K562 (cell line): ENCODE results near the gene SGMS1. TPM values are rescaled to one million over a fixed set of nuclear protein-coding genes. Genes with fewer than 3 reads are reported as not detected.
A peak's percentile ranks its signal among the peaks of the same experiment; 100 is the strongest.

Source experiments
- BHLHE40 ChIP-seq: IDR thresholded peaks from 2 replicates; pipeline ENCODE4 v1.6.1; 2011; ENCODE audit warnings: low read length, improper control_type of control experiment
- CBX1 ChIP-seq: sonication (generic); IDR thresholded peaks from 2 replicates; pipeline ENCODE4 v1.6.1; 2016; ENCODE audit warnings: antibody characterized with exemption, low read depth, mild to moderate bottlenecking
- CEBPB ChIP-seq: fragments of 450-650 bp; IDR thresholded peaks from 2 replicates; pipeline ENCODE4 v1.6.1; 2016; ENCODE audit warnings: missing genetic modification characterization, missing compliant biosample characterization
- CREM ChIP-seq: IDR thresholded peaks from 2 replicates; pipeline ENCODE4 v1.6.1; 2014; ENCODE audit warnings: antibody characterized with exemption, low read depth
- KDM5B ChIP-seq: fragments of 200-600 bp; sonication (generic); IDR thresholded peaks from 2 replicates; pipeline ENCODE4 v1.6.1; 2012; ENCODE audit warnings: low read depth, mild to moderate bottlenecking, moderate library complexity, low read length, control low read depth, inconsistent platforms; ENCODE audit not compliant: insufficient replicate concordance
- MAFF ChIP-seq: IDR thresholded peaks from 2 replicates; pipeline ENCODE4 v1.6.1; 2012; ENCODE audit warnings: low read length, improper control_type of control experiment
- MAFG ChIP-seq: fragments of 450-650 bp; conservative IDR thresholded peaks from 2 replicates; pipeline ENCODE4 v1.6.1; 2016; ENCODE audit warnings: missing genetic modification characterization, missing compliant biosample characterization
- MCM5 ChIP-seq: fragments of 450-650 bp; IDR thresholded peaks from 2 replicates; pipeline ENCODE4 v1.6.1; 2016; ENCODE audit warnings: low read depth
- MCM7 ChIP-seq, 2 experiments: fragments of 450-650 bp; IDR thresholded peaks; 2 replicates each; pipeline ENCODE4 v1.6.1; 2016 to 2018
- MEIS2 ChIP-seq: fragments of 450-650 bp; IDR thresholded peaks from 2 replicates; pipeline ENCODE4 v1.6.1; 2014; ENCODE audit warnings: mild to moderate bottlenecking; ENCODE audit not compliant: partially characterized antibody
- MLX ChIP-seq, 2 experiments: fragments of 450-650 bp in 1 of 2; sonication (generic) in 1 of 2; formaldehyde crosslinking; conservative IDR thresholded peaks; 2 replicates each; pipeline versions ENCODE4 v1.4.0 to v1.8.1; 2020 to 2022; ENCODE audit warnings: mild to moderate bottlenecking in 1 of 2, missing genetic modification reagents in 1 of 2
- NR1H2 ChIP-seq: sonication (generic); formaldehyde crosslinking; IDR thresholded peaks from 2 replicates; pipeline ENCODE4 v1.4.0; 2020; ENCODE audit warnings: mild to moderate bottlenecking, missing genetic modification reagents
- NR2C1 ChIP-seq, 2 experiments: fragments of 450-650 bp; IDR thresholded peaks; 2 replicates each; pipeline ENCODE4 v1.6.1; 2017; ENCODE audit warnings: mild to moderate bottlenecking in 2 of 2, antibody characterized with exemption in 1 of 2, inconsistent platforms in 1 of 2, missing compliant biosample characterization in 1 of 2, missing genetic modification characterization in 1 of 2
- PHB2 ChIP-seq: fragments of 450-650 bp; IDR thresholded peaks from 2 replicates; pipeline ENCODE4 v1.6.1; 2017; ENCODE audit warnings: low read depth
- POLR2B ChIP-seq: fragments of 450-650 bp; IDR thresholded peaks from 2 replicates; pipeline ENCODE4 v1.6.1; 2018; ENCODE audit warnings: low read depth; ENCODE audit not compliant: partially characterized antibody
- SAFB ChIP-seq: fragments of 200-400 bp; formaldehyde crosslinking; IDR thresholded peaks from 2 replicates; pipeline ENCODE4 v1.6.1; 2017; ENCODE audit warnings: low read depth, low read length, borderline replicate concordance
- SRSF7 ChIP-seq: fragments of 200-400 bp; formaldehyde crosslinking; optimal IDR thresholded peaks from 2 replicates; pipeline ENCODE3; 2017; ENCODE audit warnings: mild to moderate bottlenecking, low read depth, low read length
- WHSC1 ChIP-seq: IDR thresholded peaks from one replicate; pipeline ENCODE4 v1.6.1; 2012; ENCODE audit warnings: low read length, control low read depth, inconsistent platforms
- ZBTB1 ChIP-seq: sonication (generic); formaldehyde crosslinking; IDR thresholded peaks from 2 replicates; pipeline ENCODE4 v1.8.1; 2023; ENCODE audit warnings: missing genetic modification reagents, low read depth, mild to moderate bottlenecking, borderline replicate concordance
- ZKSCAN3 ChIP-seq: fragments of 250-450 bp; sonication (Bioruptor Pico); IDR thresholded peaks from 2 replicates; pipeline ENCODE4 v1.4.0; 2020
- ZNF445 ChIP-seq: fragments of 250-450 bp; sonication (Bioruptor Pico); IDR thresholded peaks from 2 replicates; pipeline ENCODE4 v1.4.0; 2020; ENCODE audit warnings: low read depth, mild to moderate bottlenecking, moderate library complexity
- ZNF589 ChIP-seq: fragments of 200-800 bp; sonication (Bioruptor generic); IDR thresholded peaks from 2 replicates; pipeline ENCODE4 v1.6.1; 2016; ENCODE audit warnings: low read depth, missing genetic modification characterization, missing compliant biosample characterization
- ZNF699 ChIP-seq: fragments of 250-450 bp; sonication (Bioruptor Pico); IDR thresholded peaks from 2 replicates; pipeline ENCODE4 v1.8.0; 2021; ENCODE audit warnings: mild to moderate bottlenecking, moderate library complexity; ENCODE audit not compliant: insufficient replicate concordance
- polyA plus RNA-seq, 8 experiments: library from polyadenylated mRNA; depleted of rRNA in 4 of 8; stranded (reverse) in 5 of 8; unstranded in 3 of 8; fragments of >200 nt; fragmentation: Nextera tagmentation in 2 of 8; fragmentation: Illumina TruSeq in 1 of 8; extraction: Ambion mirVana in 2 of 8; extraction: Trizol in 1 of 8; gene quantifications; 2 replicates each; pipeline versions ENCODE4 v1.2.1 to v1.2.3, GENCODE V29; 2011 to 2014; ENCODE audit warnings: inconsistent platforms in 1 of 8, missing spikeins in 1 of 8
- total RNA-seq, 7 experiments: library from RNA; depleted of rRNA in 6 of 7; stranded (reverse); fragments of >200 nt in 6 of 7; fragmentation: Illumina TruSeq in 2 of 7; extraction: Trizol in 2 of 7; gene quantifications; 2 replicates each; pipeline versions ENCODE4 v1.2.1 to v1.2.3, GENCODE V29; 2011 to 2021; ENCODE audit warnings: low replicate concordance in 1 of 7
- TF ChIP-seq, protein P1 (sequence below): fragments of 450-650 bp; IDR thresholded peaks from 2 replicates; pipeline ENCODE4 v1.6.1; 2017; ENCODE audit warnings: antibody characterized with exemption, mild to moderate bottlenecking
- TF ChIP-seq, protein P2 (sequence below): sonication (generic); formaldehyde crosslinking; IDR thresholded peaks from 2 replicates; pipeline ENCODE4 v1.8.1; 2022; ENCODE audit warnings: missing genetic modification reagents

Gene SGMS1
- total and polyA plus RNA-seq, 9 of the 15 experiments (the other 6 are each of a cell fraction or from before 2014, with no cell fraction given): 22.6 to 232 (median 82.2) TPM

DNA sequence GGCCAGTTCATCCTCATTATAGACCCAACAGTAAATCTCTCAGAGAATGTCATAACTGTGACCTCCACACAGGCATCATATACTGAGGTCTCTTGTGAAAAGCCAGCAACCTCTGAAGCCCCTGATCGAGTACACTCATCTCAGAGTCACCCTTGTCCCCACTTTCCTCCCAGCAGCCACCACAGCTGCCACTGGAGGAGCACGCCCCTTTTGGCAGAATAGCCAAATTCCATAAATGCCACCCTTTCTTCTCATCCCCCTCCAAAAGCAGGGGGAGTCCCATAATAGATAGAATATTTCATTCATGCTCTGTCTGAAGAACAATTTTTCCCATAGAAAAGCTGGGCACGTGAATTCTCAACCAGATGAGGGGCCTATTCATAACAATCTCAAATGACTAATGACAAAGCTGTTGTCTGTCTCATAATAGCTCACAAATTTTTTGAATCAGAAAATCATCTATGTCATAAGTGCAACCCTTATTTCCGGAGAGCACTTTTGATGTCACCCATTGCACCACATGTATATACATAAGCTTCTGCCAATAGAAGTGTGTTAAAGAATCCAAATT, 47.4 kb downstream of the SGMS1 start (continued):
- TF ChIP-seq, protein P1, sequence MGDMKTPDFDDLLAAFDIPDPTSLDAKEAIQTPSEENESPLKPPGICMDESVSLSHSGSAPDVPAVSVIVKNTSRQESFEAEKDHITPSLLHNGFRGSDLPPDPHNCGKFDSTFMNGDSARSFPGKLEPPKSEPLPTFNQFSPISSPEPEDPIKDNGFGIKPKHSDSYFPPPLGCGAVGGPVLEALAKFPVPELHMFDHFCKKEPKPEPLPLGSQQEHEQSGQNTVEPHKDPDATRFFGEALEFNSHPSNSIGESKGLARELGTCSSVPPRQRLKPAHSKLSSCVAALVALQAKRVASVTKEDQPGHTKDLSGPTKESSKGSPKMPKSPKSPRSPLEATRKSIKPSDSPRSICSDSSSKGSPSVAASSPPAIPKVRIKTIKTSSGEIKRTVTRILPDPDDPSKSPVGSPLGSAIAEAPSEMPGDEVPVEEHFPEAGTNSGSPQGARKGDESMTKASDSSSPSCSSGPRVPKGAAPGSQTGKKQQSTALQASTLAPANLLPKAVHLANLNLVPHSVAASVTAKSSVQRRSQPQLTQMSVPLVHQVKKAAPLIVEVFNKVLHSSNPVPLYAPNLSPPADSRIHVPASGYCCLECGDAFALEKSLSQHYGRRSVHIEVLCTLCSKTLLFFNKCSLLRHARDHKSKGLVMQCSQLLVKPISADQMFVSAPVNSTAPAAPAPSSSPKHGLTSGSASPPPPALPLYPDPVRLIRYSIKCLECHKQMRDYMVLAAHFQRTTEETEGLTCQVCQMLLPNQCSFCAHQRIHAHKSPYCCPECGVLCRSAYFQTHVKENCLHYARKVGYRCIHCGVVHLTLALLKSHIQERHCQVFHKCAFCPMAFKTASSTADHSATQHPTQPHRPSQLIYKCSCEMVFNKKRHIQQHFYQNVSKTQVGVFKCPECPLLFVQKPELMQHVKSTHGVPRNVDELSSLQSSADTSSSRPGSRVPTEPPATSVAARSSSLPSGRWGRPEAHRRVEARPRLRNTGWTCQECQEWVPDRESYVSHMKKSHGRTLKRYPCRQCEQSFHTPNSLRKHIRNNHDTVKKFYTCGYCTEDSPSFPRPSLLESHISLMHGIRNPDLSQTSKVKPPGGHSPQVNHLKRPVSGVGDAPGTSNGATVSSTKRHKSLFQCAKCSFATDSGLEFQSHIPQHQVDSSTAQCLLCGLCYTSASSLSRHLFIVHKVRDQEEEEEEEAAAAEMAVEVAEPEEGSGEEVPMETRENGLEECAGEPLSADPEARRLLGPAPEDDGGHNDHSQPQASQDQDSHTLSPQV: peak; percentile 65; the same call in 1 of the 2 replicates
- TF ChIP-seq ZNF699 (CRISPR knock-in tag): no peak
- peak; percentile 11 for TF ChIP-seq MEIS2
- no peak for TF ChIP-seq MCM7 (IDR thresholded peaks at IDR 0.05)
- TF ChIP-seq, protein P2, sequence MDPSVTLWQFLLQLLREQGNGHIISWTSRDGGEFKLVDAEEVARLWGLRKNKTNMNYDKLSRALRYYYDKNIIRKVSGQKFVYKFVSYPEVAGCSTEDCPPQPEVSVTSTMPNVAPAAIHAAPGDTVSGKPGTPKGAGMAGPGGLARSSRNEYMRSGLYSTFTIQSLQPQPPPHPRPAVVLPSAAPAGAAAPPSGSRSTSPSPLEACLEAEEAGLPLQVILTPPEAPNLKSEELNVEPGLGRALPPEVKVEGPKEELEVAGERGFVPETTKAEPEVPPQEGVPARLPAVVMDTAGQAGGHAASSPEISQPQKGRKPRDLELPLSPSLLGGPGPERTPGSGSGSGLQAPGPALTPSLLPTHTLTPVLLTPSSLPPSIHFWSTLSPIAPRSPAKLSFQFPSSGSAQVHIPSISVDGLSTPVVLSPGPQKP (CRISPR knock-in tag): no peak
- TF ChIP-seq CEBPB: 0 out of 2 replicates have a peak, but pooled peaks have one; percentile 10
- TF ChIP-seq WHSC1: no peak
- no peak for TF ChIP-seq MAFG (tag)
- no peak for TF ChIP-seq PHB2
- no peak for TF ChIP-seq ZKSCAN3
- no peak for TF ChIP-seq SRSF7
- TF ChIP-seq SAFB: no peak
- no peak for TF ChIP-seq ZBTB1 (CRISPR knock-in tag)
- no peak for TF ChIP-seq MAFF
- no peak for TF ChIP-seq POLR2B
- TF ChIP-seq ZNF589 (CRISPR knock-in tag): peak; percentile 35; the same call in 1 of the 2 replicates
- no peak for TF ChIP-seq CBX1
- no peak for TF ChIP-seq MLX (CRISPR knock-in tag; conservative IDR thresholded peaks at IDR 0.05)
- TF ChIP-seq CREM: peak; percentile 17; the same call in 1 of the 2 replicates
- peak; percentile 57 for TF ChIP-seq BHLHE40
- no peak for TF ChIP-seq MCM5
- TF ChIP-seq NR1H2 (CRISPR knock-in tag): no peak
- TF ChIP-seq NR2C1 (IDR thresholded peaks at IDR 0.05): no peak
- TF ChIP-seq NR2C1 (tag; IDR thresholded peaks at IDR 0.05): no peak
- TF ChIP-seq KDM5B: no peak
- no peak for TF ChIP-seq ZNF445 (CRISPR knock-in tag)
